PC-3 (cell line): ENCODE data around the gene ANKFN1. TPM values are rescaled to one million over a fixed set of nuclear protein-coding genes. Genes with fewer than 3 reads are reported as not detected.

Experiments used
- ATAC-seq: fragments of 200-7000 bp; cut with Tn5 transposase; 2 replicates; pipeline ENCODE4 v1.9.1; 2020; ENCODE audit warnings: mild to moderate bottlenecking, moderate library complexity
- BruUV-seq: library from RNA; stranded (reverse); fragments of 400-500 nt; replicated peaks from 2 replicates; lab custom pipeline; 2021; lab: Mats Ljungman, UMichigan
- CTCF ChIA-PET: fragments of 300-600 bp; sonication (Branson Sonifier 250); formaldehyde crosslinking; loops from one replicate; lab custom pipeline; 2022; ENCODE audit warnings: antibody characterized with exemption; lab: Charles Lee
- POLR2A ChIA-PET: fragments of 300-600 bp; sonication (Branson Sonifier 250); formaldehyde crosslinking; loops from one replicate; lab custom pipeline; 2022; ENCODE audit warnings: antibody characterized with exemption; ENCODE audit not compliant: unreplicated experiment; lab: Charles Lee
- DNase-seq: peaks from one replicate; pipeline ENCODE4 v3.0.0-alpha.2; 2015
- H2AFZ ChIP-seq: fragments of 300-600 bp; sonication (generic); 2 replicates; pipeline ENCODE4 v1.6.0; 2016; ENCODE audit warnings: antibody characterized with exemption, low read length
- H3F3A ChIP-seq: fragments of 300-600 bp; sonication (generic); one replicate; pipeline ENCODE4 v1.6.0; 2017; ENCODE audit warnings: antibody characterized with exemption, low read length, control low read depth, mild to moderate bottlenecking; ENCODE audit not compliant: unreplicated experiment
- H3K27ac ChIP-seq: fragments of 300-600 bp; sonication (generic); 2 replicates; pipeline ENCODE4 v1.5.1; 2016; ENCODE audit warnings: mild to moderate bottlenecking, low read length
- H3K27me3 ChIP-seq: fragments of 300-600 bp; sonication (generic); 2 replicates; pipeline ENCODE4 v1.6.1; 2016; ENCODE audit warnings: low read length, mixed read lengths
- H3K36me3 ChIP-seq: fragments of 300-600 bp; sonication (generic); 2 replicates; pipeline ENCODE4 v1.6.1; 2016; ENCODE audit warnings: low read depth, mixed run types, low read length, mixed read lengths
- H3K4me1 ChIP-seq: fragments of 300-600 bp; sonication (generic); 2 replicates; pipeline ENCODE4 v1.5.1; 2016; ENCODE audit warnings: low read length; ENCODE audit not compliant: insufficient read depth
- H3K4me2 ChIP-seq: fragments of 300-600 bp; sonication (generic); 2 replicates; pipeline ENCODE4 v1.6.0; 2016; ENCODE audit warnings: low read length
- H3K4me3 ChIP-seq: fragments of 300-600 bp; sonication (generic); 2 replicates; pipeline ENCODE4 v1.5.1; 2016; ENCODE audit warnings: mild to moderate bottlenecking, low read length, mixed read lengths
- H3K79me2 ChIP-seq: fragments of 300-600 bp; sonication (generic); 2 replicates; pipeline ENCODE4 v1.6.1; 2017; ENCODE audit warnings: low read length, mixed read lengths
- H3K9ac ChIP-seq: fragments of 300-600 bp; sonication (generic); 2 replicates; pipeline ENCODE4 v1.6.0; 2016; ENCODE audit warnings: mild to moderate bottlenecking, low read length
- H3K9me2 ChIP-seq: fragments of 300-600 bp; sonication (generic); replicated peaks from 2 replicates; pipeline ENCODE4 v1.6.1; 2016; ENCODE audit warnings: mixed run types, low read length, mixed read lengths
- H3K9me3 ChIP-seq: fragments of 300-600 bp; sonication (generic); 2 replicates; pipeline ENCODE4 v1.6.1; 2016; ENCODE audit warnings: low read length, mixed read lengths
- H4K20me1 ChIP-seq: fragments of 300-600 bp; sonication (generic); 2 replicates; pipeline ENCODE4 v1.6.1; 2016; ENCODE audit warnings: low read length, mixed read lengths
- EZH2 ChIP-seq: fragments of 300-600 bp; sonication (generic); IDR thresholded peaks from one replicate; pipeline ENCODE4 v1.6.1; 2017; ENCODE audit warnings: antibody characterized with exemption, mild to moderate bottlenecking, low read length; ENCODE audit not compliant: unreplicated experiment
- EZH2phosphoT487 ChIP-seq: fragments of 300-600 bp; sonication (generic); IDR thresholded peaks from 2 replicates; pipeline ENCODE4 v1.6.1; 2018; ENCODE audit warnings: mild to moderate bottlenecking, antibody characterized with exemption, low read length, borderline replicate concordance
- intact Hi-C: fragments of 100-400 bp; cut with micrococcal nuclease; formaldehyde crosslinking; loops from 2 replicates; pipeline ENCODE4 v1.9.0; 2023
- total RNA-seq: library from RNA; depleted of rRNA; stranded (reverse); fragments of >200 nt; gene quantifications from 2 replicates; pipeline ENCODE4 v1.2.3, GENCODE V29; 2014
- TF ChIP-seq, protein P1 (sequence below): fragments of 300-600 bp; sonication (generic); conservative IDR thresholded peaks from 2 replicates; pipeline ENCODE4 v1.5.1; 2017; ENCODE audit warnings: antibody characterized with exemption, low read depth, mild to moderate bottlenecking, low read length

ANKFN1 gene
- total RNA-seq, 1 experiment from 2014 or later: not detected

DNA sequence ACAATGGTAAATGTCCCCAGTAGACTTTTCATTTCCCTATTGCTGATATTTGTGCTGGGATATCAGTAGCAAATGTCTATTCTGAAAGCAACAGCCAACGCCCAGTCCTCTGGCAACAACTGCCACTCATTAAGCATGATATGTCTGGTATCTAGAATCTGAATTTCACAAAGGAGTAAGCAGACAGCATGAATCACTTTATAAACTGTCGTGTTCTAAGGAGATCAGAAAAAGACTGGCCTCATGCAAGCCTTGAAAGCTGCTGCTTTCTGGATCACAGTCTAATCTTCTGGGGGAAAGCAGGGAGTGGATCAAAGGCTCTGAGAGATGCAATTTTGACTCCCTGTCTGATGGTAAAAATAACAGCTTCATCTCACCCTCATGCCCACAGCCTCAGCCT, 287.1 kb downstream of the ANKFN1 start:
- no TSS peak for BruUV-seq
- intact Hi-C loops: no loop called here
- TF ChIP-seq, protein P1, sequence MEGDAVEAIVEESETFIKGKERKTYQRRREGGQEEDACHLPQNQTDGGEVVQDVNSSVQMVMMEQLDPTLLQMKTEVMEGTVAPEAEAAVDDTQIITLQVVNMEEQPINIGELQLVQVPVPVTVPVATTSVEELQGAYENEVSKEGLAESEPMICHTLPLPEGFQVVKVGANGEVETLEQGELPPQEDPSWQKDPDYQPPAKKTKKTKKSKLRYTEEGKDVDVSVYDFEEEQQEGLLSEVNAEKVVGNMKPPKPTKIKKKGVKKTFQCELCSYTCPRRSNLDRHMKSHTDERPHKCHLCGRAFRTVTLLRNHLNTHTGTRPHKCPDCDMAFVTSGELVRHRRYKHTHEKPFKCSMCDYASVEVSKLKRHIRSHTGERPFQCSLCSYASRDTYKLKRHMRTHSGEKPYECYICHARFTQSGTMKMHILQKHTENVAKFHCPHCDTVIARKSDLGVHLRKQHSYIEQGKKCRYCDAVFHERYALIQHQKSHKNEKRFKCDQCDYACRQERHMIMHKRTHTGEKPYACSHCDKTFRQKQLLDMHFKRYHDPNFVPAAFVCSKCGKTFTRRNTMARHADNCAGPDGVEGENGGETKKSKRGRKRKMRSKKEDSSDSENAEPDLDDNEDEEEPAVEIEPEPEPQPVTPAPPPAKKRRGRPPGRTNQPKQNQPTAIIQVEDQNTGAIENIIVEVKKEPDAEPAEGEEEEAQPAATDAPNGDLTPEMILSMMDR: no peak
- no peak for TF ChIP-seq EZH2
- TF ChIP-seq EZH2phosphoT487: no peak
- H3K79me2 ChIP-seq: no peaks in the 10 kb centered on the region
- no peak overlapping the region for H3K27ac ChIP-seq
- H4K20me1 ChIP-seq: no peaks in the 10 kb centered on the region
- no peak overlapping the region for H2AFZ ChIP-seq
- no peaks in the 10 kb centered on the region for H3F3A ChIP-seq
- no peak overlapping the region for H3K4me2 ChIP-seq
- peaks cover 71% of the 10 kb centered on the region for H3K27me3 ChIP-seq
- POLR2A ChIA-PET: no interaction called here
- no peaks in the 10 kb centered on the region for H3K9me3 ChIP-seq
- CTCF ChIA-PET: no interaction called here
- H3K4me3 ChIP-seq: no peak overlapping the region
- no peaks in the 10 kb centered on the region for H3K36me3 ChIP-seq
- DNase-seq (no peak), ATAC-seq (no peak)
- H3K9ac ChIP-seq: no peak overlapping the region
- no peaks in the 10 kb centered on the region for H3K9me2 ChIP-seq
- no peaks in the 10 kb centered on the region for H3K4me1 ChIP-seq

DNA sequence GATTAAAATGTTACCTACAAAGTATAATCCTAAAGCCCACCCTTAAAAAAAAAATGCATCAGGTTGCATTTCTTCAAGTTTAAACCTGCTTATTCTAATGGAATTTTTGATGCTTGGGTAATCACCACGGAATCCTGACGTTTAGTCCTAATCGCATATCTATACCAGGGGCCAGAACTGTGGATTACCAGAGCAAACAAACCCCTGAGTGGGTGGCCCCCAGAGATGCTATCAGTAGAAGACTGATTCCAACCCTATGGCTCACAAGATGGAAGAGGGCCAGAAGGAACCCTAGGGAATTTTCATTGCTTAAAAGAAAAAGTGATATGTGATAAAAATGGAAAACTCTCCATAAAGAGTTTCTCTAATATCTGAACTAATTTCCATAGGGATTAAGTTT, 288.0 kb downstream of the ANKFN1 start:
- no peak overlapping the region for H3K4me2 ChIP-seq
- POLR2A ChIA-PET: no interaction called here
- no peaks in the 10 kb centered on the region for H4K20me1 ChIP-seq
- no peaks in the 10 kb centered on the region for H3K9me3 ChIP-seq
- DNase-seq: peak; percentile 16
- H2AFZ ChIP-seq: no peak overlapping the region
- H3F3A ChIP-seq: no peaks in the 10 kb centered on the region
- ATAC-seq: no peak
- no peaks in the 10 kb centered on the region for H3K79me2 ChIP-seq
- no peak overlapping the region for H3K9ac ChIP-seq
- intact Hi-C loops: no loop called here
- CTCF ChIA-PET: no interaction called here
- H3K27me3 ChIP-seq: peaks cover 70% of the 10 kb centered on the region
- no peaks in the 10 kb centered on the region for H3K36me3 ChIP-seq
- no peak overlapping the region for H3K27ac ChIP-seq
- TF ChIP-seq, protein P1: no peak
- TF ChIP-seq EZH2phosphoT487 (no peak), EZH2 (no peak)
- BruUV-seq: no TSS peak
- no peaks in the 10 kb centered on the region for H3K9me2 ChIP-seq
- no peaks in the 10 kb centered on the region for H3K4me1 ChIP-seq
- no peak overlapping the region for H3K4me3 ChIP-seq

DNA sequence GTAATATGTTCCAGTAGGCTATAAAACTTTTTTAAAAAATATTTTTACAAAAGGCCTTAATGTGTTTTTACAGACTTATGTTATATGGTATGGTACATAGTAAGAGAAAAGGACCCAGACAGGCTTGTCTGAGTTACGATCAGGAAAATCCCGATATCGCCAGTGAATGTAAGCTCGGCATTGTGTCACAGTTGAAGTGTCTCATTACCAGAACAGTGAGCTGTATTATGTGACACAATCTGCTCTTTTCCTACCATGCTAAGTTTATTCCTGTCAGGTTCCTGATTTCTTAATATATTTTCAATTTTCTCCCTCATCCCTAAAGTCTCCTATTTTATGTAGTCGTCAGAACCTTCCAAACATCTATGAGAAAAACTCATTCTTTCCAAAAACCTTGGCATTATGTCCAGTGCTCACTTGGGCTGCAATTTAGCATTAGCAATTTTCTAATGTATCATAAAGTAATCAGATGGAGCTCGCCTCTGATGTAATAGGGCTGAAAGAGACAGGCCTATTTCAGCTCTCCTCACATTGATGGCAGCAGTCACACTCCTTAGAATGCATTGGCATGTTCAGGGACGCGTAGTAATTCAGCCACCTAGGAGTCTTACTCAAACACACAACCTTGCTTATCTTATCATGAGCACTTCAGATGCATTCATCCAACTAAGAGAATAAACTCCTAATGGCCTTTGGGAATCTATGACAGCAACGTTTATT, 292.6 kb downstream of the ANKFN1 start:
- DNase-seq: no peak
- POLR2A ChIA-PET: no interaction called here

More for the DNA sequence above, 292.6 kb downstream of the ANKFN1 start:
- no peak for ATAC-seq
- Histone ChIP-seq H3K36me3 (no peaks in the 10 kb centered on the region), H3K27ac (no peak overlapping the region), H3K4me3 (no peak overlapping the region), H3K9me2 (no peaks in the 10 kb centered on the region), H4K20me1 (no peaks in the 10 kb centered on the region), H3K4me1 (no peaks in the 10 kb centered on the region), H3K4me2 (no peak overlapping the region), H2AFZ (no peak overlapping the region), H3K9ac (no peak overlapping the region), H3K9me3 (no peaks in the 10 kb centered on the region), H3K79me2 (no peaks in the 10 kb centered on the region), H3F3A (no peaks in the 10 kb centered on the region), H3K27me3 (peaks cover 79% of the 10 kb centered on the region)
- BruUV-seq: no TSS peak
- intact Hi-C loops: no loop called here
- no peak for TF ChIP-seq EZH2phosphoT487
- no peak for TF ChIP-seq EZH2
- TF ChIP-seq, protein P1: no peak
- CTCF ChIA-PET: no interaction called here
